HUES6 (cell line): ENCODE data around the gene RAD51B.

Experiments
- H3K27ac ChIP-seq: 2 replicates; pipeline ENCODE4 v1.7.0; 2013; ENCODE audit warnings: low read depth, mild to moderate bottlenecking, low read length, inconsistent platforms
- H3K27me3 ChIP-seq: 2 replicates; pipeline ENCODE4 v1.6.1; 2013; ENCODE audit warnings: low read length; ENCODE audit not compliant: control insufficient read depth, insufficient read depth
- H3K36me3 ChIP-seq: 2 replicates; pipeline ENCODE4 v1.6.1; 2013; ENCODE audit warnings: low read length; ENCODE audit not compliant: control insufficient read depth, insufficient read depth
- H3K4me1 ChIP-seq: 2 replicates; pipeline ENCODE4 v1.6.1; 2013; ENCODE audit warnings: low read length; ENCODE audit not compliant: control insufficient read depth, insufficient read depth
- H3K4me3 ChIP-seq: 2 replicates; pipeline ENCODE4 v1.5.1; 2013; ENCODE audit warnings: low read depth, low read length
- H3K9ac ChIP-seq: one replicate; pipeline ENCODE4 v1.6.1; 2013; ENCODE audit warnings: mild to moderate bottlenecking, low read length
- H3K9me3 ChIP-seq: 2 replicates; pipeline ENCODE4 v1.6.1; 2013; ENCODE audit warnings: low read depth, low read length; ENCODE audit not compliant: control insufficient read depth, insufficient read depth

The RAD51B gene

GRCh38 chr14:68343534-68344118, 524.0 kb downstream of the RAD51B start:
- Histone ChIP-seq H3K36me3 (no peaks in the 10 kb centered on the region), H3K9me3 (no peaks in the 10 kb centered on the region), H3K4me1 (peaks cover 44% of the 10 kb centered on the region), H3K9ac (no peak overlapping the region), H3K4me3 (no peak overlapping the region), H3K27ac (0 out of 2 replicates have a peak overlapping the region, but pooled peaks have one; percentile 5), H3K27me3 (no peaks in the 10 kb centered on the region)

- Histone ChIP-seq H3K4me1 (peaks cover 31% of the 10 kb centered on the region), H3K4me3 (no peak overlapping the region), H3K9me3 (no peaks in the 10 kb centered on the region), H3K36me3 (no peaks in the 10 kb centered on the region), H3K9ac (no peak overlapping the region), H3K27ac (no peak overlapping the region), H3K27me3 (no peaks in the 10 kb centered on the region)
Observed at GRCh38 chr14:68345738-68346137, 526.2 kb downstream of the RAD51B start.

GRCh38 chr14:68346556-68347343, 527.2 kb downstream of the RAD51B start:
- Histone ChIP-seq H3K27me3 (no peaks in the 10 kb centered on the region), H3K4me3 (no peak overlapping the region), H3K4me1 (peaks cover 21% of the 10 kb centered on the region), H3K9me3 (no peaks in the 10 kb centered on the region), H3K9ac (no peak overlapping the region), H3K36me3 (no peaks in the 10 kb centered on the region), H3K27ac (no peak overlapping the region)

DNA sequence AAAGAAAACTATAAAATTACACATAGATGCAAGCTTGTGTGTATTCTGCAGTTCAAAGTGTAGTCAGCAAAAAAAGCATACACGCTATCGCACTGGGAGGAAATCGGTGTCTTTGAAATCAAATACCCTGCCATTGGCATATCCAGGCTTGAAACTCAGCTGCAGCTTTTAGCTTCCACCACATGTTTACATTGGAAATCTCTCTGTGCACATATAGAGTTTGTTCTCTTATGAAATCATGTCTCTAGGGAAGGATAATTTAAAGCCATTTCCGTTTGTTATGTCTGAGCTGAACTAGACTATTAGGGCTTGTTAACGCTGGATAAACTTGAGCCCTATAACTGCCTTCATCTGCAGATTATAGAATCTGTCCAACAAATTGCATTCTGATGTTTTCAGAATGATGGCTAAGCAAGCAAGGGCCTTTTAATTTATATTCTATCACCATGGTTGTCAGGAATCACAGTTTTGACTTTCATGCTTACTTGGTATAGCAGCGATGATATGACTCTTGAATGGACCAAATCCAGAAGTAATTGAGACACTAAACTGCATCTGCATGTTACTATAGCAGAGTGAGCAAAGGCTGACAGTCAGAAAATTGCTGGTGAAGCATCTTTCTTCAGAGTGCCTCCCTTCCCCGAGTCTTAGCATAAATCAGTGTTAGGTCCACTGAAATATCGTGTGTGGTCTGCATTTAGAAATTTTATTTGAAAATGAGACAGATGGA, 530.5 kb downstream of the RAD51B start:
- H3K4me1 ChIP-seq: no peaks in the 10 kb centered on the region; the same call in 1 of the 2 replicates
- H3K4me3 ChIP-seq: no peak overlapping the region
- H3K27ac ChIP-seq: no peak overlapping the region
- no peaks in the 10 kb centered on the region for H3K36me3 ChIP-seq
- H3K9ac ChIP-seq: no peak overlapping the region
- H3K27me3 ChIP-seq: no peaks in the 10 kb centered on the region
- H3K9me3 ChIP-seq: no peaks in the 10 kb centered on the region

GRCh38 chr14:68355415-68355814, 535.8 kb downstream of the RAD51B start:
- no peaks in the 10 kb centered on the region for H3K36me3 ChIP-seq
- H3K27me3 ChIP-seq: no peaks in the 10 kb centered on the region
- H3K9me3 ChIP-seq: no peaks in the 10 kb centered on the region
- no peak overlapping the region for H3K9ac ChIP-seq
- peaks cover 15% of the 10 kb centered on the region for H3K4me1 ChIP-seq
- no peak overlapping the region for H3K4me3 ChIP-seq
- no peak overlapping the region for H3K27ac ChIP-seq

- Histone ChIP-seq H3K4me3 (no peak overlapping the region), H3K9ac (no peak overlapping the region), H3K36me3 (no peaks in the 10 kb centered on the region), H3K27me3 (no peaks in the 10 kb centered on the region), H3K9me3 (no peaks in the 10 kb centered on the region), H3K4me1 (peaks cover 18% of the 10 kb centered on the region), H3K27ac (no peak overlapping the region)
Observed at GRCh38 chr14:68357777-68358176, 538.2 kb downstream of the RAD51B start.

GRCh38 chr14:68358500-68358899, 538.9 kb downstream of the RAD51B start:
- no peak overlapping the region for H3K9ac ChIP-seq
- H3K27ac ChIP-seq: no peak overlapping the region
- peaks cover 25% of the 10 kb centered on the region for H3K4me1 ChIP-seq
- H3K4me3 ChIP-seq: no peak overlapping the region
- H3K27me3 ChIP-seq: no peaks in the 10 kb centered on the region
- no peaks in the 10 kb centered on the region for H3K36me3 ChIP-seq
- H3K9me3 ChIP-seq: no peaks in the 10 kb centered on the region

GRCh38 chr14:68359022-68359836, 539.6 kb downstream of the RAD51B start:
- no peaks in the 10 kb centered on the region for H3K27me3 ChIP-seq
- H3K9ac ChIP-seq: no peak overlapping the region
- H3K4me3 ChIP-seq: no peak overlapping the region
- H3K36me3 ChIP-seq: no peaks in the 10 kb centered on the region
- H3K27ac ChIP-seq: no peak overlapping the region; the same call in 1 of the 2 replicates
- H3K9me3 ChIP-seq: no peaks in the 10 kb centered on the region
- H3K4me1 ChIP-seq: peaks cover 32% of the 10 kb centered on the region

DNA sequence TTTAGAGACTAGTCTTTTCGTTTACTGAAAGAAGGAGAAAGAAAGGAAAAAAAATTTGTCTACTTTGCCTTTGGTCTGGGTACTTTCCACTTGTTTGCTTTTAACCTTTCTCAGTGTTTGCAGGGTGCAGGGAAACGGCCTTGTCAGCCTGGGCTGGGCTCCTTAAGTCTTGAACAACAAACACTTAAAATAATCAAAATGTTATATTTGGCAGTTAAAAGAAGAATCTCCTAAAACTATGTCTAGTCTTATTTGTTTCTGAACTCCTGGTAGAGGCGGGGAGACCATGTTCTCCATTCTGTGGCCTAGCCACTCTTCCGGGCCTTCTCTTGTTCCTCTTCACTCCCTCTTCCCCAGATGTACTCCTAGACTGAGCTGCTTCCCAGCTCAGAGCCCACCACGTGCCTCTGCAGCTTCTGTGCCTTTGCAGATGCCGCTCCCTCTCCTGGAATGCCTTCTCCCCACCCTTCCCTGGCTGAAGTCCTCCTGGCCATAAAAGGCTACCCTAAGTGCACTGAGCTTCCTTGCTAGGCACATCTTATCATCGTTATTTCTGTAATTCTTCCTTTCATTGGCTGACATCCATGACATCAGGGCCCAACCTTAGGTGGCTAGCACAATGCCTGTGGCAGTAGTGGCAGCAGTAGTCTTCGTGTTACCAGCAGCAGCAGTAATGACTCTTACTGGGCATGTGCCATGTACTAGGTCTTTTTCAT, 540.4 kb downstream of the RAD51B start:
- H3K36me3 ChIP-seq: no peaks in the 10 kb centered on the region
- no peak overlapping the region for H3K4me3 ChIP-seq
- H3K4me1 ChIP-seq: peaks cover 40% of the 10 kb centered on the region
- no peaks in the 10 kb centered on the region for H3K27me3 ChIP-seq
- H3K9ac ChIP-seq: no peak overlapping the region
- no peak overlapping the region; the same call in 1 of the 2 replicates for H3K27ac ChIP-seq
- H3K9me3 ChIP-seq: no peaks in the 10 kb centered on the region

GRCh38 chr14:68361231-68361630, 541.7 kb downstream of the RAD51B start:
- no peak overlapping the region for H3K27ac ChIP-seq
- H3K36me3 ChIP-seq: no peaks in the 10 kb centered on the region
- no peak overlapping the region for H3K4me3 ChIP-seq
- H3K4me1 ChIP-seq: peaks cover 43% of the 10 kb centered on the region
- no peak overlapping the region for H3K9ac ChIP-seq
- H3K9me3 ChIP-seq: no peaks in the 10 kb centered on the region
- no peaks in the 10 kb centered on the region for H3K27me3 ChIP-seq
